Stimulated activated CD4-positive, alpha-beta T cell treated with anti-CD3 and anti-CD28 coated beads, Interleukin-12 subunit alpha, Interleukin-12 subunit beta, amount 100 ng/mL, for 4 hours (primary cell): ENCODE data around the gene GNAI3.
A peak's percentile ranks its signal among the peaks of the same experiment; 100 is the strongest.

Experiments
- DNase-seq: peaks from one replicate; pipeline ENCODE4 v3.0.0-alpha.2; 2020

GNAI3 gene

DNA sequence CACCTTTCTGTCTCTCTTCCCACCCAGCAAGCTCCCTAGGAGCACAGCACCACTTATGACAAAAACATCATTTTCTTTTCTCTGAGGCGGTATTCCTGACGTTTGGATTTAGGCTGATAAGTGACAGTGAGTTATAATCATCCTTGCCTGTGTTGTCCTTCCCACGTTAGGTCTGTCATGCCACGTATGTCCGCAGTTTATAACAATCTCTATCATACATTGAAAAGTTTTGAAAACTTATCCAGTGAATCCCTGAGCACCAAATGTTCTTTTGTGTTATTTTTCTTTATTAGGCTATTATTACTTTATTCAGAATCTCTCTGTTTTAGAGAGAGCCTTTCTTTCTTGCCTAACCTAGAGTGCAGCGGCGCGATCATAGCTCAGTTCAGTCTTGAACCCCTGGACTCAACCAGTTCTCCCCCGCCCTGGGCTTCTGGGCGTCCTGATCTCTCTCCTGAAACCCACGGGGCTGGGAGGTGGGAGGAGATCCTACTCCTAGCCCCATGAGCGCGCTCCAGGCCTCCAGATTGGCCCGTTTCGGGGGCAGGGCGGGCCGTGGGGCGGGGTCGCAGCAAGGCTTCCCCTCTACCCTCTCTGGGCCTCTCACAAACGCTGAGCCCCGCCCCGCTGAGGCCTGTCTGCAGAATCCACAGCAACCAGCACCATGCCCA, 119.2 kb downstream of the GNAI3 start, which contains the start of gene GSTM2:
TSS of gene GSTM2 (plus strand) at position 606 of the 671 bp plus-strand sequence. CDS start at position 665, 59 bp downstream.
- peak; percentile 77 for DNase-seq
